A673 (cell line): ENCODE results near the gene TSPAN13. TPM values are rescaled to one million over a fixed set of nuclear protein-coding genes. Genes with fewer than 3 reads are reported as not detected.

Experiments used
- BruUV-seq: library from RNA; stranded (reverse); fragments of 400-500 nt; replicated peaks from 2 replicates; lab custom pipeline; 2021; lab: Mats Ljungman, UMichigan
- CTCF ChIA-PET: fragments of 300-600 bp; sonication (Branson Sonifier 250); formaldehyde crosslinking; loops from one replicate; lab custom pipeline; 2022; ENCODE audit warnings: antibody characterized with exemption; lab: Charles Lee
- POLR2A ChIA-PET: fragments of 300-600 bp; sonication (Branson Sonifier 250); formaldehyde crosslinking; loops from one replicate; lab custom pipeline; 2022; ENCODE audit warnings: antibody characterized with exemption; ENCODE audit not compliant: low non-redundant PET; lab: Charles Lee
- DNase-seq: peaks from one replicate; pipeline ENCODE4 v3.0.0-alpha.2; 2015; ENCODE audit warnings: low spot score
- H3K27ac ChIP-seq: fragments of 200-600 bp; sonication (generic); 2 replicates; pipeline ENCODE4 v1.5.1; 2016; ENCODE audit warnings: mixed run types, low read depth, mild to moderate bottlenecking, mixed read lengths, antibody characterized with exemption, low read length; ENCODE audit not compliant: poor library complexity, severe bottlenecking
- H3K27me3 ChIP-seq: fragments of 200-600 bp; sonication (generic); replicated peaks from 2 replicates; pipeline ENCODE4 v1.6.1; 2017; ENCODE audit warnings: mixed run types, low read depth, mild to moderate bottlenecking, mixed read lengths, antibody characterized with exemption, low read length; ENCODE audit not compliant: insufficient read depth, poor library complexity
- H3K36me3 ChIP-seq: fragments of 200-600 bp; sonication (generic); 2 replicates; pipeline ENCODE4 v1.6.1; 2016; ENCODE audit warnings: mixed run types, mild to moderate bottlenecking, mixed read lengths, antibody characterized with exemption, low read length; ENCODE audit not compliant: insufficient read depth, poor library complexity, severe bottlenecking
- H3K4me1 ChIP-seq: fragments of 200-600 bp; sonication (generic); 2 replicates; pipeline ENCODE4 v1.6.1; 2017; ENCODE audit warnings: mixed run types, mild to moderate bottlenecking, mixed read lengths, antibody characterized with exemption, low read length; ENCODE audit not compliant: insufficient read depth, poor library complexity, severe bottlenecking
- H3K4me3 ChIP-seq: fragments of 200-600 bp; sonication (generic); 2 replicates; pipeline ENCODE4 v1.5.1; 2016; ENCODE audit warnings: low read depth, mixed run types, mild to moderate bottlenecking, mixed read lengths, low read length; ENCODE audit not compliant: poor library complexity, severe bottlenecking
- H3K9me3 ChIP-seq: fragments of 200-600 bp; sonication (generic); 2 replicates; pipeline ENCODE4 v1.6.1; 2016; ENCODE audit warnings: mixed run types, low read depth, mild to moderate bottlenecking, mixed read lengths, antibody characterized with exemption, low read length; ENCODE audit not compliant: poor library complexity, severe bottlenecking
- EZH2 ChIP-seq: fragments of 200-600 bp; sonication (generic); IDR thresholded peaks from 2 replicates; pipeline ENCODE4 v1.6.1; 2017; ENCODE audit warnings: borderline replicate concordance, low read depth, mild to moderate bottlenecking, mixed read lengths, antibody characterized with exemption, low read length; ENCODE audit not compliant: poor library complexity, severe bottlenecking
- intact Hi-C: fragments of 100-400 bp; cut with micrococcal nuclease; formaldehyde crosslinking; loops from one replicate; pipeline ENCODE4 v1.10.0; 2022; ENCODE audit not compliant: unreplicated experiment
- total RNA-seq: library from RNA; stranded (reverse); gene quantifications from 2 replicates; pipeline ENCODE4 v1.2.3, GENCODE V29; 2021
- TF ChIP-seq, protein P1 (sequence below): fragments of 300-800, 200-600 bp; sonication (generic); conservative IDR thresholded peaks from 2 replicates; pipeline ENCODE4 v1.5.1; 2017; ENCODE audit warnings: low read depth, mild to moderate bottlenecking, antibody characterized with exemption, low read length, moderate library complexity, mixed read lengths

The TSPAN13 gene
- total RNA-seq, 1 experiment from 2014 or later, result 157 TPM

DNA sequence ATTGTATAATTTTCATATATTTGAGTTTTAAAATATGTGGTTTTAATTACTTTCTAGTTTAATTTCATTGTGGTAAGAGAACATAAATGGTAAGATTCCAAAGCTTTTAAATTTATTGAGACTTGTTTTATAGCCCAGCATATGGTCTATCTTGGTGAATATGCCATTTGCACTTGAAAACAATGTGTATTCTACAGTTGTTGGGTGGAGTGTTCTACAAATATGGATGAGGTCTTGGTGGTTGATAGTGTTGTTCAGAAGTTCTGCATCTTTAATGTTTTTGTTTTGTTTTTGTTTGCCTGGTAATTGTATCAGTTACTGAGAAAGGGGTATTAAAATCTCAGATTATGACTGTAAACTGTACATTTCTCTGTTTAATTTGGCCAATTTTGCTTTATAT, 37.6 kb upstream of the TSPAN13 start:
- CTCF ChIA-PET, result no interaction called here
- Histone ChIP-seq H3K27ac (peak overlapping the region; percentile 92), H3K4me3 (no peak overlapping the region), H3K27me3 (no peaks in the 10 kb centered on the region), H3K4me1 (peaks cover 51% of the 10 kb centered on the region), H3K9me3 (no peaks in the 10 kb centered on the region), H3K36me3 (no peaks in the 10 kb centered on the region)
- DNase-seq, result no peak
- TF ChIP-seq EZH2, result no peak
- TF ChIP-seq, protein P1, sequence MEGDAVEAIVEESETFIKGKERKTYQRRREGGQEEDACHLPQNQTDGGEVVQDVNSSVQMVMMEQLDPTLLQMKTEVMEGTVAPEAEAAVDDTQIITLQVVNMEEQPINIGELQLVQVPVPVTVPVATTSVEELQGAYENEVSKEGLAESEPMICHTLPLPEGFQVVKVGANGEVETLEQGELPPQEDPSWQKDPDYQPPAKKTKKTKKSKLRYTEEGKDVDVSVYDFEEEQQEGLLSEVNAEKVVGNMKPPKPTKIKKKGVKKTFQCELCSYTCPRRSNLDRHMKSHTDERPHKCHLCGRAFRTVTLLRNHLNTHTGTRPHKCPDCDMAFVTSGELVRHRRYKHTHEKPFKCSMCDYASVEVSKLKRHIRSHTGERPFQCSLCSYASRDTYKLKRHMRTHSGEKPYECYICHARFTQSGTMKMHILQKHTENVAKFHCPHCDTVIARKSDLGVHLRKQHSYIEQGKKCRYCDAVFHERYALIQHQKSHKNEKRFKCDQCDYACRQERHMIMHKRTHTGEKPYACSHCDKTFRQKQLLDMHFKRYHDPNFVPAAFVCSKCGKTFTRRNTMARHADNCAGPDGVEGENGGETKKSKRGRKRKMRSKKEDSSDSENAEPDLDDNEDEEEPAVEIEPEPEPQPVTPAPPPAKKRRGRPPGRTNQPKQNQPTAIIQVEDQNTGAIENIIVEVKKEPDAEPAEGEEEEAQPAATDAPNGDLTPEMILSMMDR, result no peak
- POLR2A ChIA-PET, result no interaction called here
- intact Hi-C loops, result no loop called here
- BruUV-seq, result no TSS peak

DNA sequence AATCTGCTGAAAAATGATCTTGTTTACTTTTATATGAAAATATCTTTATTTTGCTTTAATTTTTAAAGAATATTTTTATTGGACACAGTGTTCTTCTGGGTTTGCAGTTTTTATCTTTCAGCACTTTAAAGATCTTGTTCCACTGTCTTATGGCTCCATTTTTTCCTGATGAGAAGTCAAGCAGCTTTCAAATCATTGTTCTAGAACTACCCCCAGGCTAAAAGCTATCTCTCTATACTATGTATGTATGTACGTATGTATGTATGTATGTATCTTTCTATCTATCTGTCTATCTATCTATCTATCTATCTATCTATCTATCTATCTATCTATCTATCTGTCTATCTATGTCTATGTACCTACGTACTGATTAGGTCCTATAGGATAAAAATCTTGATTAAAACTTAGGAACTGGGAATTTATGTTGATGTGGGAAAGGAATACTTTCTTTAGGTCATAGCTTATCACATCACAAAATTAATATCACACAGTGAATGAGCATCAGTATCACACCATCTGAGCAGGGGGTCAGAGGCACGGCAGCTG, 35.4 kb upstream of the TSPAN13 start:
- BruUV-seq, result no TSS peak
- Histone ChIP-seq H3K27me3 (no peaks in the 10 kb centered on the region), H3K27ac (no peak overlapping the region), H3K4me3 (no peak overlapping the region), H3K4me1 (peaks cover 38% of the 10 kb centered on the region), H3K9me3 (no peaks in the 10 kb centered on the region), H3K36me3 (no peaks in the 10 kb centered on the region)
- no peak for TF ChIP-seq EZH2
- TF ChIP-seq, protein P1, result no peak
- DNase-seq, result no peak
- POLR2A ChIA-PET, result no interaction called here
- CTCF ChIA-PET, result no interaction called here
- intact Hi-C loops, result no loop called here

DNA sequence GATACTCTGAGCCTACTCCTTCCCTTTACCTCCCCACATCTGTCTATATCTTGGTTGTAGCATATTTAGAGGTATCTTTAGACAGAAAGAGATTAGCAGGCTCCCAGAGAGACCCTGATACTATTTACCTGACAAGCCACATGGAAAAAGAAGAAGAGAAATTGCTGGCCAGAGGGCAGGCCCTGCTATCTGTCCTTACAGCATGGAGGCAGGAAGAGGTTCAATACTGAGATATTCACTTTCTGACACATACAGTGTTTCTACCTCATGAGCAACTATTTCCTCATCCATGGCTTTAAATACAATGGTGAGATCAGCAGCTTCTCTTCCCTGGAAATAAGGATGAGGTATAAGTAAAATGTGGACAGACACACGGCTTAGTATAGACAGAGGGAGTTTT, 33.9 kb upstream of the TSPAN13 start:
- H3K4me3 ChIP-seq, result no peak overlapping the region
- H3K27me3 ChIP-seq, result no peaks in the 10 kb centered on the region
- peaks cover 26% of the 10 kb centered on the region for H3K4me1 ChIP-seq
- POLR2A ChIA-PET, result no interaction called here
- CTCF ChIA-PET, result no interaction called here
- intact Hi-C loops, result no loop called here
- H3K36me3 ChIP-seq, result no peaks in the 10 kb centered on the region
- no peak for DNase-seq
- TF ChIP-seq EZH2, result no peak
- TF ChIP-seq, protein P1, result no peak
- H3K9me3 ChIP-seq, result no peaks in the 10 kb centered on the region
- BruUV-seq, result no TSS peak
- H3K27ac ChIP-seq, result peak overlapping the region; percentile 20
